ENCODE measurements around the gene LARP4B. TPM values are rescaled to one million over a fixed set of nuclear protein-coding genes. Genes with fewer than 3 reads are reported as not detected.
"Not testable (repeated sequence)": the region's sequence is repeated elsewhere in the genome, so short reads cannot be mapped to it uniquely, and the experiment has no call there.

The LARP4B gene
- total RNA-seq, 2 experiments from 2014 or later: 86.1 to 101 TPM

- POLR2A ChIA-PET: no interaction called here
- H3K27ac Mint-ChIP-seq: no peak overlapping the region
- no peaks in the 10 kb centered on the region for H3K9me3 Mint-ChIP-seq
- peaks cover 4% of the 10 kb centered on the region for H3K4me1 Mint-ChIP-seq
- DNase-seq: no peak
- peaks cover 8% of the 10 kb centered on the region for H3K27me3 Mint-ChIP-seq
- no peaks in the 10 kb centered on the region for H3K36me3 Mint-ChIP-seq (ENCODE audit: low read depth)
- CTCF ChIA-PET: interaction anchor here (1.3 kb wide), 1 partner anchor 12 kb away, joined by 5 read pairs; no protein-coding TSS in a partner anchor
- H3K4me3 Mint-ChIP-seq: no peak overlapping the region
Observed at GRCh38 chr10:949446-949845, 17.9 kb upstream of the LARP4B start.

- Mint-ChIP-seq H3K9me3 (no peaks in the 10 kb centered on the region), H3K36me3 (ENCODE audit: low read depth) (no peaks in the 10 kb centered on the region), H3K27me3 (peaks cover 8% of the 10 kb centered on the region), H3K4me3 (no peak overlapping the region), H3K4me1 (peaks cover 11% of the 10 kb centered on the region), H3K27ac (peak overlapping the region; percentile 41)
- DNase-seq: no peak
- CTCF ChIA-PET: no interaction called here
- POLR2A ChIA-PET: no interaction called here
Observed at GRCh38 chr10:948347-948746, 16.8 kb upstream of the LARP4B start.

DNA sequence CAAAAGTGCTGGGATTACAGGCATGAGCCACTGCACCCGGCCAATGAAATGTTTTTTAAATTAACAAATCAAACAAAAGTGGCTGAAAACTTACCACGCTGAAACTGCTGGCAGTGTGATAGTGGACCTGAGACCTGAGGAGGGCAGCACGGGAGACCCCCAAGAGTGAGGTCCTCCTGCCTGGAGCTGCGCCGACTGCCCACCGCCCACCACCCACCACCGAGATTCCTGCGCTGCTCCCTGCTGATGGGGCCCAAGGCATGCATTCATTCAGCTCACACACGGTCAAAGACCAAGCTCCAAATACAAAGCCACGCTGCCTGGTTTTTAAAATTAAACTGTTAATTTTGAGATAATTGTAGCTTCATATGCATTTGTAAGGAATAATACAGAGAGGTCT is 16.4 kb upstream of the LARP4B start:
- H3K4me1 Mint-ChIP-seq: peaks cover 11% of the 10 kb centered on the region
- DNase-seq: no peak
- ChIA-PET CTCF (no interaction called here), POLR2A (no interaction called here)
- no peaks in the 10 kb centered on the region for H3K9me3 Mint-ChIP-seq
- H3K27ac Mint-ChIP-seq: no peak overlapping the region
- H3K27me3 Mint-ChIP-seq: peaks cover 8% of the 10 kb centered on the region
- H3K36me3 Mint-ChIP-seq (ENCODE audit: low read depth): no peaks in the 10 kb centered on the region
- H3K4me3 Mint-ChIP-seq: no peak overlapping the region

DNA sequence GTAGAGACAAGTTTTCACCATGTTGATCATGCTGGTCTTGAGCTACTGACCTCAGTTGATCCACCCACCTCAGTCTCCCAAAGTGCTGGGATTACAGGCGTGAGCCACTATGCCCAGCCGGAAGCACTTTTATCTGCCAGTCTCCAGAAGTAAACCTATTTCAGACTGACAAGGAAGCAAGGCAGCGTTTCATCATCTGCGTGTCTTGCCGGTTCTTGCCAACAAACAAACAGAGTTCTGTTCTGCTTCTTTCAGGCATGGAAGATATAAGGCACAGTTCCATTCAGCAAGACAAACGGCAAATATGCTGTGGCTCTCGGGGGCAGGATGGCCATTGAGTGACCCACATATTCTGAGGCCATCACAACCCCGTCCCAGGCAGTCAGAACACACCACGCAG is 15.5 kb upstream of the LARP4B start:
- Mint-ChIP-seq H3K27me3 (peaks cover 8% of the 10 kb centered on the region), H3K36me3 (ENCODE audit: low read depth) (no peaks in the 10 kb centered on the region), H3K4me3 (no peak overlapping the region), H3K27ac (no peak overlapping the region), H3K4me1 (peaks cover 14% of the 10 kb centered on the region), H3K9me3 (no peaks in the 10 kb centered on the region)
- ChIA-PET CTCF (interaction anchor here (0.7 kb wide), 1 partner anchor 15 kb away, joined by 3 read pairs; no protein-coding TSS in a partner anchor), POLR2A (no interaction called here)
- DNase-seq: no peak

GRCh38 chr10:945778-946177 is 14.3 kb upstream of the LARP4B start:
- ChIA-PET POLR2A (no interaction called here), CTCF (interaction anchor here (1.1 kb wide), 1 partner anchor 10 kb away, joined by 3 read pairs; no protein-coding TSS in a partner anchor)
- Mint-ChIP-seq H3K4me1 (peaks cover 15% of the 10 kb centered on the region), H3K27ac (no peak overlapping the region), H3K27me3 (peaks cover 6% of the 10 kb centered on the region), H3K36me3 (ENCODE audit: low read depth) (no peaks in the 10 kb centered on the region), H3K4me3 (no peak overlapping the region), H3K9me3 (no peaks in the 10 kb centered on the region)
- DNase-seq: no peak

GRCh38 chr10:944034-944831 is 12.7 kb upstream of the LARP4B start:
- Mint-ChIP-seq H3K4me3 (no peak overlapping the region), H3K27me3 (no peaks in the 10 kb centered on the region), H3K4me1 (peaks cover 21% of the 10 kb centered on the region), H3K27ac (peak overlapping the region; percentile 71), H3K9me3 (no peaks in the 10 kb centered on the region), H3K36me3 (ENCODE audit: low read depth) (no peaks in the 10 kb centered on the region)
- peak; percentile 44 for DNase-seq
- POLR2A ChIA-PET: no interaction called here
- CTCF ChIA-PET: no interaction called here

GRCh38 chr10:943334-944033 is 12.0 kb upstream of the LARP4B start:
- H3K9me3 Mint-ChIP-seq: no peaks in the 10 kb centered on the region
- ChIA-PET CTCF (no interaction called here), POLR2A (no interaction called here)
- no peak overlapping the region for H3K27ac Mint-ChIP-seq
- no peaks in the 10 kb centered on the region for H3K36me3 Mint-ChIP-seq (ENCODE audit: low read depth)
- H3K4me3 Mint-ChIP-seq: no peak overlapping the region
- H3K27me3 Mint-ChIP-seq: no peaks in the 10 kb centered on the region
- no peak for DNase-seq
- H3K4me1 Mint-ChIP-seq: peaks cover 28% of the 10 kb centered on the region

GRCh38 chr10:938941-939678 is 7.6 kb upstream of the LARP4B start:
- CTCF ChIA-PET: no interaction called here
- Mint-ChIP-seq H3K4me3 (no peak overlapping the region), H3K27me3 (no peaks in the 10 kb centered on the region), H3K9me3 (no peaks in the 10 kb centered on the region), H3K4me1 (peaks cover 24% of the 10 kb centered on the region), H3K27ac (peak overlapping the region; percentile 9), H3K36me3 (ENCODE audit: low read depth) (no peaks in the 10 kb centered on the region)
- POLR2A ChIA-PET: no interaction called here
- DNase-seq: peak; percentile 21

- no peak for DNase-seq
- no peaks in the 10 kb centered on the region for H3K9me3 Mint-ChIP-seq
- H3K27ac Mint-ChIP-seq: peak overlapping the region; percentile 6
- no peaks in the 10 kb centered on the region for H3K27me3 Mint-ChIP-seq
- peaks cover 24% of the 10 kb centered on the region for H3K4me1 Mint-ChIP-seq
- peaks cover 7% of the 10 kb centered on the region for H3K36me3 Mint-ChIP-seq (ENCODE audit: low read depth)
- ChIA-PET CTCF (interaction anchor here (1.0 kb wide), 1 partner anchor 11 kb away, joined by 3 read pairs; no protein-coding TSS in a partner anchor), POLR2A (no interaction called here)
- no peak overlapping the region for H3K4me3 Mint-ChIP-seq
Observed at GRCh38 chr10:934746-935406, 3.4 kb upstream of the LARP4B start.

DNA sequence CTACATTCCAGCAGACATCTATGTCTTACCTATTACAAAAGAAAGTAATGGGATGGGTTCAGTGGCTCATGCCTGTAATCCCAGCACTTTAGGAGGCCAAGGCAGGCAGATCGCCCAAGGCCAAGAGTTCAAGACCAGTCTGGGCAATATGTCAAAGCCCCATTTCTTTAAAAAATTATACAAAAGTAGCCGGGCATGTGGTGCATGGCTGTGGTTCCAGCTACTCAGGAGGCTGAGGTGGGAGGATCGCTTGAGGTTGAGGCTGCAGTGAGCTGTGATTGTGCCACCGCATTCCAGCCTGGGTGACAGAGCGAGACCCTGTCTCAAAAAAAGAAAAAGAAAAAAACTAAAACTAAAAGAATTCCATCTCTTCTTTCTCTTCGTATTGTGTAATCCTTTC is 2.7 kb upstream of the LARP4B start:
- not testable (repeated sequence) for H3K4me3 Mint-ChIP-seq; H3K36me3 Mint-ChIP-seq (ENCODE audit: low read depth); H3K27me3 Mint-ChIP-seq; H3K9me3 Mint-ChIP-seq; DNase-seq
- Mint-ChIP-seq H3K27ac (peak overlapping the region; percentile 54), H3K4me1 (peaks cover 27% of the 10 kb centered on the region)
- POLR2A ChIA-PET: interaction anchor here (0.6 kb wide), 1 partner anchor 116 kb away, joined by 6 read pairs; no protein-coding TSS in a partner anchor
- CTCF ChIA-PET: interaction anchor here (1.4 kb wide), 1 partner anchor 8 kb away, joined by 4 read pairs; no protein-coding TSS in a partner anchor

- CTCF ChIA-PET: no interaction called here
- peak overlapping the region; percentile 90 for H3K27ac Mint-ChIP-seq
Observed at GRCh38 chr10:932589-932988, 1.1 kb upstream of the LARP4B start.

GRCh38 chr10:930625-931325 is 730 bp downstream of the LARP4B start:
- Mint-ChIP-seq H3K27ac (peak overlapping the region; percentile 91), H3K4me1 (peaks cover 48% of the 10 kb centered on the region), H3K9me3 (no peaks in the 10 kb centered on the region), H3K36me3 (ENCODE audit: low read depth) (peaks cover 16% of the 10 kb centered on the region), H3K27me3 (no peaks in the 10 kb centered on the region), H3K4me3 (peak overlapping the region; percentile 92)
- peak; percentile 40 for DNase-seq
- POLR2A ChIA-PET: interaction anchor here (0.6 kb wide), 1 partner anchor 62 kb away, joined by 3 read pairs; no protein-coding TSS in a partner anchor
- CTCF ChIA-PET: interaction anchor here (0.7 to 1.0 kb wide), 3 partner anchors 34 to 180 kb away, joined by 3 read pairs; partner anchors contain the start of gene WDR37

More at GRCh38 chr10:932589-932988, 1.1 kb upstream of the LARP4B start:
- peaks cover 32% of the 10 kb centered on the region for H3K4me1 Mint-ChIP-seq
- H3K36me3 Mint-ChIP-seq (ENCODE audit: low read depth): peaks cover 11% of the 10 kb centered on the region
- POLR2A ChIA-PET: no interaction called here
- H3K4me3 Mint-ChIP-seq: peak overlapping the region; percentile 74
- no peak for DNase-seq
- H3K27me3 Mint-ChIP-seq: no peaks in the 10 kb centered on the region
- no peaks in the 10 kb centered on the region for H3K9me3 Mint-ChIP-seq
